SK-N-SH (cell line): ENCODE results near the gene ODF2L. TPM values are rescaled to one million over a fixed set of nuclear protein-coding genes. Genes with fewer than 3 reads are reported as not detected.
A peak's percentile ranks its signal among the peaks of the same experiment; 100 is the strongest.

Experiments used
- CTCF ChIA-PET: fragments of 300-600, 350-600 bp; formaldehyde crosslinking; extraction: SDS; loops from one replicate; lab custom pipeline; 2021; lab: Yijun Ruan, JAX
- POLR2A ChIA-PET: fragments of 350-600 bp; sonication (Branson Sonifier 250); formaldehyde crosslinking; extraction: SDS; loops from one replicate; lab custom pipeline; 2020; ENCODE audit warnings: antibody characterized with exemption, inconsistent platforms; lab: Yijun Ruan, JAX
- DNase-seq: peaks from one replicate; pipeline ENCODE4 v3.0.0; 2012
- H2AFZ ChIP-seq: fragments of 200-600 bp; sonication (generic); 2 replicates; pipeline ENCODE4 v1.8.1; 2016; ENCODE audit warnings: antibody characterized with exemption, mild to moderate bottlenecking, low read depth
- H3F3A ChIP-seq: fragments of 200-600 bp; sonication (generic); replicated peaks from 2 replicates; pipeline ENCODE3; 2016; ENCODE audit warnings: antibody characterized with exemption, mild to moderate bottlenecking; ENCODE audit not compliant: insufficient read depth
- H3K27ac ChIP-seq, 2 experiments: fragments of 200-500 bp in 1 of 2; fragments of 200-600 bp in 1 of 2; sonication (Bioruptor generic) in 1 of 2; sonication (generic), shearing (Covaris generic) in 1 of 2; 2 replicates each; pipeline versions ENCODE4 v1.5.1 to v1.6.1; 2014 to 2016; ENCODE audit warnings: low read depth in 2 of 2, inconsistent platforms in 1 of 2, low read length in 1 of 2, mild to moderate bottlenecking in 1 of 2, mixed read lengths in 1 of 2
- H3K27me3 ChIP-seq: fragments of 200-600 bp; sonication (generic), shearing (Covaris generic); 2 replicates; pipeline ENCODE4 v1.6.1; 2016; ENCODE audit warnings: mixed run types; ENCODE audit not compliant: insufficient read depth
- H3K36me3 ChIP-seq, 2 experiments: fragments of 200-500 bp in 1 of 2; fragments of 200-600 bp in 1 of 2; sonication (Bioruptor generic) in 1 of 2; sonication (generic) in 1 of 2; replicated peaks in 1 of 2; 2 replicates each; pipeline versions ENCODE3 to v1.5.1; 2014 to 2016; ENCODE audit warnings: low read length in 1 of 2, mild to moderate bottlenecking in 1 of 2; ENCODE audit not compliant: insufficient read depth in 2 of 2, control insufficient read depth in 1 of 2
- H3K4me1 ChIP-seq, 2 experiments: fragments of 200-500 bp in 1 of 2; fragments of 200-600 bp in 1 of 2; sonication (Bioruptor generic) in 1 of 2; sonication (generic), shearing (Covaris generic) in 1 of 2; 2 replicates each; pipeline versions ENCODE4 v1.5.1 to v1.6.1; 2014 to 2016; ENCODE audit warnings: low read depth in 1 of 2, low read length in 1 of 2, mixed run types in 1 of 2; ENCODE audit not compliant: insufficient read depth in 2 of 2, control insufficient read depth in 1 of 2
- H3K4me2 ChIP-seq: fragments of 200-600 bp; sonication (generic), shearing (Covaris generic); 2 replicates; pipeline ENCODE4 v1.6.1; 2017; ENCODE audit warnings: mixed run types
- H3K4me3 ChIP-seq, 2 experiments: fragments of 200-500 bp in 1 of 2; fragments of 200-600 bp in 1 of 2; sonication (Bioruptor generic) in 1 of 2; sonication (generic), shearing (Covaris generic) in 1 of 2; 2 replicates each; pipeline versions ENCODE4 v1.5.1 to v1.8.1; 2014 to 2016; ENCODE audit warnings: low read depth in 2 of 2, inconsistent platforms in 1 of 2, low read length in 1 of 2, mild to moderate bottlenecking in 1 of 2, mixed read lengths in 1 of 2, moderate library complexity in 1 of 2
- H3K79me2 ChIP-seq: fragments of 200-600 bp; sonication (generic); 2 replicates; pipeline ENCODE4 v1.8.1; 2017; ENCODE audit warnings: mild to moderate bottlenecking; ENCODE audit not compliant: insufficient read depth
- H3K9ac ChIP-seq: fragments of 200-600 bp; sonication (generic); 2 replicates; pipeline ENCODE4 v1.6.1; 2017; ENCODE audit warnings: mixed run types
- H3K9me2 ChIP-seq: fragments of 200-600 bp; sonication (generic); 2 replicates; pipeline ENCODE4 v1.6.1; 2017; ENCODE audit warnings: mixed run types
- H3K9me3 ChIP-seq: fragments of 200-600 bp; sonication (generic); 2 replicates; pipeline ENCODE4 v1.6.1; 2017; ENCODE audit warnings: mixed run types, mild to moderate bottlenecking, moderate library complexity
- H4K20me1 ChIP-seq: fragments of 200-600 bp; sonication (generic); 2 replicates; pipeline ENCODE4 v1.6.1; 2017; ENCODE audit warnings: mild to moderate bottlenecking, mixed run types; ENCODE audit not compliant: insufficient read depth
- CHD2 ChIP-seq: fragments of 150-350 bp; IDR thresholded peaks from 2 replicates; pipeline ENCODE4 v1.6.1; 2018; ENCODE audit warnings: low read length; ENCODE audit not compliant: partially characterized antibody
- CTCF ChIP-seq: fragments of 200-600 bp; sonication (generic); IDR thresholded peaks from 2 replicates; pipeline ENCODE4 v1.6.1; 2017; ENCODE audit warnings: antibody characterized with exemption, mild to moderate bottlenecking, moderate library complexity
- EP300 ChIP-seq, 2 experiments: IDR thresholded peaks; 2 replicates each; pipeline versions ENCODE4 v1.4.0 to v1.6.1; 2012; ENCODE audit warnings: borderline replicate concordance in 1 of 2, low read depth in 1 of 2, low read length in 1 of 2
- EZH2phosphoT487 ChIP-seq: fragments of 200-600 bp; sonication (generic); IDR thresholded peaks from 2 replicates; pipeline ENCODE4 v1.6.1; 2017; ENCODE audit warnings: low read depth, mixed run types, mild to moderate bottlenecking, antibody characterized with exemption, moderate library complexity, borderline replicate concordance
- FOXM1 ChIP-seq: IDR thresholded peaks from 2 replicates; pipeline ENCODE4 v1.4.0; 2012; ENCODE audit warnings: low read depth, mild to moderate bottlenecking
- JUND ChIP-seq: IDR thresholded peaks from 2 replicates; pipeline ENCODE4 v1.4.0; 2012
- MEF2A ChIP-seq: IDR thresholded peaks from 2 replicates; pipeline ENCODE4 v1.4.0; 2012; ENCODE audit warnings: low read depth, borderline replicate concordance
- PBX3 ChIP-seq: IDR thresholded peaks from 2 replicates; pipeline ENCODE4; 2012
- POLR2AphosphoS5 ChIP-seq: IDR thresholded peaks from 2 replicates; pipeline ENCODE4 v1.6.1; 2012; ENCODE audit warnings: low read depth, low read length
- RAD21 ChIP-seq: IDR thresholded peaks from 2 replicates; pipeline ENCODE4 v1.6.1; 2012; ENCODE audit warnings: mild to moderate bottlenecking, low read length
- RFX5 ChIP-seq: IDR thresholded peaks from 2 replicates; pipeline ENCODE4 v1.6.1; 2012; ENCODE audit warnings: mild to moderate bottlenecking, improper control_type of control experiment, low read length
- RXRA ChIP-seq: IDR thresholded peaks from 2 replicates; pipeline ENCODE4 v1.4.0; 2012; ENCODE audit warnings: low read depth, mild to moderate bottlenecking, borderline replicate concordance
- TAF1 ChIP-seq: IDR thresholded peaks from 2 replicates; pipeline ENCODE4 v1.6.1; 2012; ENCODE audit warnings: low read depth, mild to moderate bottlenecking, low read length, moderate library complexity, borderline replicate concordance
- TCF12 ChIP-seq: IDR thresholded peaks from 2 replicates; pipeline ENCODE4 v1.4.0; 2012
- ZBTB33 ChIP-seq: IDR thresholded peaks from 2 replicates; pipeline ENCODE4 v1.4.0; 2012; ENCODE audit warnings: low read depth, borderline replicate concordance
- WGBS: methylation state at CpG from one replicate; pipeline ENCODE4 v1.1.6; 2017; ENCODE audit warnings: low lambda C conversion rate; 5-methylcytosine and 5-hydroxymethylcytosine counted together
- polyA plus RNA-seq, 3 experiments: library from polyadenylated mRNA; depleted of rRNA; stranded (reverse); fragments of >200 nt; gene quantifications; 2 replicates each; pipeline ENCODE4 v1.2.3, GENCODE V29; 2012

ODF2L gene
- polyA plus RNA-seq, 1 of the 3 experiments (the other 2 are of a cell fraction), result 5.3 TPM

- Histone ChIP-seq H3K9me3 (no peaks in the 10 kb centered on the region), H3K4me3 (no peak overlapping the region), H4K20me1 (no peaks in the 10 kb centered on the region), H3K9ac (no peak overlapping the region), H3K4me2 (0 out of 2 replicates have a peak overlapping the region, but pooled peaks have one; percentile 45), H3K27me3 (no peaks in the 10 kb centered on the region), H3K4me1 (no peaks in the 10 kb centered on the region; a peak in 1 of 4 replicates), H3F3A (peaks cover 3% of the 10 kb centered on the region), H2AFZ (no peak overlapping the region), H3K79me2 (no peaks in the 10 kb centered on the region; the same call in 1 of the 2 replicates), H3K27ac (no peak overlapping the region), H3K9me2 (no peaks in the 10 kb centered on the region), H3K36me3 (peaks cover 7 to 38% of the 10 kb centered on the region in 2 experiments)
- POLR2A ChIA-PET, result no interaction called here
- DNase-seq, result no peak
- 73% methylated on average over 4 of the region's 4 CpGs for WGBS
- CTCF ChIA-PET, result no interaction called here
- TF ChIP-seq JUND (no peak), RFX5 (no peak), EP300 (IDR thresholded peaks at IDR 0.05; ENCODE audit: borderline replicate concordance in 1 of 2, low read depth in 1 of 2, low read length in 1 of 2) (no peak), CHD2 (no peak), FOXM1 (no peak), TAF1 (no peak), ZBTB33 (no peak), TCF12 (no peak), RXRA (no peak), PBX3 (no peak), MEF2A (no peak), CTCF (no peak), EZH2phosphoT487 (no peak), POLR2AphosphoS5 (no peak), RAD21 (no peak)
Observed at GRCh38 chr1:86381223-86381622, 14.9 kb downstream of the ODF2L start.
